ENCODE results near the gene INSYN2A. TPM values are rescaled to one million over a fixed set of nuclear protein-coding genes. Genes with fewer than 3 reads are reported as not detected.

Gene INSYN2A
- total and polyA plus RNA-seq, 10 of the 15 experiments (the other 5 are each of a cell fraction or from before 2014, with no cell fraction given) = not detected

DNA sequence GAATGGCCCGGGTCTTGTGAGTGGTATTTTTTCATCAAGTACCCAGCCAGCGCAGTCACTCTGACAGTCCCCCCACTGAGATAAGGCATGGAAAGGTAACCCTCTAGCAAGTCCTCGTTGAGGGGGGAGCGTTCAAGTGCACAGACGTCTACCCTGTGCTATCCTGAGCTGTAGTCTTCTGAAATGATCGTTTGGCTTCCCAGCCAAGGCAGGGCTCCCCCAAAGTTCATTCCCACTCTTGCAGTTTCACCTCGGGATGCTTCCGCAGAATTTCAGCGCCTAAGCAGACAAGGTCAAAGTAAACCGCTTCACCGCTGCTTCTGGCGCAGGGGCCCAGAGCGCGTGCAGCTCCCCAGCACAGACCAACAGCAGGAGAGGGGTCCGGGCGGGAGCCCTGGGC is 1.8 kb downstream of the INSYN2A start (continued):
- TF ChIP-seq SUPT20H (IDR thresholded peaks at IDR 0.05; ENCODE audit: borderline replicate concordance, control insufficient read depth, low read depth, low read length) (no peak), SRF (IDR thresholded peaks at IDR 0.05; ENCODE audit: low read depth in 2 of 2, low read length in 2 of 2) (no peak), ZNF24 (IDR thresholded peaks at IDR 0.05) (no peak), BMI1 (IDR thresholded peaks at IDR 0.05; ENCODE audit: borderline replicate concordance) (no peak)

DNA sequence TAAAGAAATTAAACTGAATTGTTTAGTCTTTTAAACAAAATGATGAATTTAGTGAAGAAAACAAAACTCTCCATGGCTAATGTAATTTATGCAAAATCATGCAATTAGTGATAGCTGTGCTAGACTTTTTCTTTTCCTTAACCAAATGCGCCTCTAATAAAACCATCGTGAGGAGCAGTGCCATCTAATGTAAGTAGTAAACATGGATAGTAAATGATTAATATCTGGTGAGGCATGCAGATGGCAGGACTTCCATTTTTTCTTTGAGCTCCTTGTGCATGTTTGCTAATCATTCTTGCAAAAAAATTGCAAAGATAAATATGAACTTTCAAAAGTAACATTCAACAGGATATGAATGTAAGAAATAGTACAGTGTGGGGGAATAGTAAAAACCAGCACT is 2.3 kb downstream of the INSYN2A start:
- RAD21 ChIA-PET (ENCODE audit: unreplicated experiment) = no interaction called here
- Histone ChIP-seq H3K27ac (ENCODE audit: control insufficient read depth, insufficient read depth) (no peak overlapping the region), H3K9me3 (replicated peaks; ENCODE audit: control insufficient read depth, insufficient read depth, low read length) (no peaks in the 10 kb centered on the region), H3K79me2 (ENCODE audit: control insufficient read depth, insufficient read depth, low read length) (no peaks in the 10 kb centered on the region), H4K20me1 (ENCODE audit: control insufficient read depth, insufficient read depth) (no peaks in the 10 kb centered on the region), H2AFZ (ENCODE audit: control insufficient read depth, low read depth, low read length) (no peak overlapping the region), H3K9ac (ENCODE audit: control insufficient read depth, insufficient read depth, low read length) (no peak overlapping the region), H3K36me3 (ENCODE audit: control insufficient read depth in 2 of 2, insufficient read depth in 2 of 2, low read length in 1 of 2) (no peaks in the 10 kb centered on the region), H3K4me2 (ENCODE audit: control insufficient read depth, insufficient read depth) (no peak overlapping the region), H3K27me3 (replicated peaks in 1 of 2; ENCODE audit: control insufficient read depth in 2 of 2, insufficient read depth in 2 of 2, low read length in 1 of 2) (no peaks in the 10 kb centered on the region), H3K4me3 (no peak overlapping the region), H3K4me1 (ENCODE audit: control insufficient read depth, insufficient read depth, low read length) (no peaks in the 10 kb centered on the region)
- DNase-seq (ENCODE audit: low read depth, low spot score) (no peak), FAIRE-seq (no peak), ATAC-seq (no peak)
- in situ Hi-C loops (cut with MboI) = no loop called here
- POLR2A ChIA-PET = no interaction called here
- TF ChIP-seq ZBED1 (IDR thresholded peaks at IDR 0.05; ENCODE audit: borderline replicate concordance) (no peak), RELA (IDR thresholded peaks at IDR 0.05; ENCODE audit: borderline replicate concordance, partially characterized antibody) (no peak), PAX8 (IDR thresholded peaks at IDR 0.05) (no peak), ZBTB4 (CRISPR knock-in tag; IDR thresholded peaks at IDR 0.05) (no peak), ZNF274 (IDR thresholded peaks at IDR 0.05; ENCODE audit: insufficient read depth, insufficient read length) (no peak), ATF2 (IDR thresholded peaks at IDR 0.05; ENCODE audit: low read length) (no peak), IKZF1 (conservative IDR thresholded peaks at IDR 0.05) (no peak), TARDBP (IDR thresholded peaks at IDR 0.05; ENCODE audit: borderline replicate concordance) (no peak), ATF7 (IDR thresholded peaks at IDR 0.05; ENCODE audit: low read depth) (no peak)
- WGBS (ENCODE audit: insufficient coverage, insufficient replicate concordance, low lambda C conversion rate, missing lambda C conversion rate) = 25% methylated on average over 2 of the region's 2 CpGs
- BruUV-seq (replicated peaks) = no TSS peak
- CTCF ChIA-PET = interaction anchor here (0.5 to 0.9 kb wide), 2 partner anchors 12 to 639 kb away, joined by 3 read pairs; no protein-coding TSS in a partner anchor
- SMC1A ChIA-PET (ENCODE audit: uncharacterized antibody, unreplicated experiment) = interaction anchor here (1.3 kb wide), 2 partner anchors 9 to 26 kb away, joined by 3 to 4 read pairs; no protein-coding TSS in a partner anchor
- intact Hi-C loops (cut with micrococcal nuclease; ENCODE audit: unreplicated experiment) = no loop called here

Measured in GM12878 (cell line).